Measurements from ENCODE around the gene PPP2R3B. TPM values are rescaled to one million over a fixed set of nuclear protein-coding genes. Genes with fewer than 3 reads are reported as not detected.

Gene PPP2R3B
- total RNA-seq, 1 experiment from 2014 or later, result 19.1 TPM

DNA sequence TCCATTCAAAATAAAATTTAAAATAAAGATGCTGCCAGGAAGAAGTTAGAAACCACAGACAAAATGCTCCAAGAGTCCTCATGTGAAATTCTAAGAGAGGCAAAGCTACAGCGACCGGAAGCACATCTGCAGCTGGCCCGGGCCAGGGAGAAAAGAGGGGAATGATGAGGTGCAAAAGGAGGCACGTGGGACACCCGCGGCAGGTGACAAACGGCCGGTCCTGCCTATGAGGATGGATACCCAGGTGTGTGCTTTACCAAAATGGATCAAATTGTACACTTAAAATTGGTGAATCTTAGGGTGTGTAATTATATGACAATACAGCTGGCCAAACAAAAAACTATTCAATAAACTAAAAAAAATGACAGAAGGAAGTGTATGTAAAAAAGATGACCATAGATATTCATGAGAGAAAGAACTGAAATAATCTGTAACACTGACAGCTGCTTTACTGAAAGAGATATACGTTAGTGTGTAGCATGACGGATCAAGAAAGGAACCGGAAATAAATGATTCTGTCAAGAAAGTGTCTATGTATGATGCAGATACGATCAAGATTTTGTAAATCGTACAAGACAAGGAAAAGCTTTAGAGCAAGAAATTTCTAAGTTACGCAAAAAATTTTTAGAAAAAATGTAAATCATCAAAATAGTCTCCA is 29.5 kb downstream of the PPP2R3B start:
- no peak overlapping the region for H3K9ac ChIP-seq (ENCODE audit: low read length)
- ChIA-PET RAD21 (ENCODE audit: low non-redundant PET in 1 of 2, low total read pairs in 2 of 2, uncharacterized antibody in 2 of 2, unreplicated experiment in 2 of 2) (no interaction called here), CTCF (no interaction called here), POLR2A (no interaction called here)
- ATAC-seq (no peak), DNase-seq (ENCODE audit: low read depth, low spot score) (no peak)
- H3K27me3 ChIP-seq (ENCODE audit: insufficient read depth, low read length), result no peaks in the 10 kb centered on the region
- no peaks in the 10 kb centered on the region for H3K9me3 ChIP-seq (ENCODE audit: control insufficient read depth in 1 of 2, insufficient read depth in 1 of 2, low read depth in 1 of 2, low read length in 2 of 2)
- H3K4me1 ChIP-seq (ENCODE audit: control insufficient read depth in 1 of 2, insufficient read depth in 2 of 2, low read length in 2 of 2), result no peaks in the 10 kb centered on the region
- no peaks in the 10 kb centered on the region for H3K79me2 ChIP-seq (ENCODE audit: insufficient read depth, low read length)
- TF ChIP-seq POLR2A (IDR thresholded peaks at IDR 0.05; ENCODE audit: borderline replicate concordance, extremely low read depth, insufficient read depth, insufficient read length) (no peak), POLR2AphosphoS5 (IDR thresholded peaks at IDR 0.05; ENCODE audit: low read depth, low read length) (no peak), JUND (IDR thresholded peaks at IDR 0.05) (no peak)
- TF ChIP-seq, protein P1, sequence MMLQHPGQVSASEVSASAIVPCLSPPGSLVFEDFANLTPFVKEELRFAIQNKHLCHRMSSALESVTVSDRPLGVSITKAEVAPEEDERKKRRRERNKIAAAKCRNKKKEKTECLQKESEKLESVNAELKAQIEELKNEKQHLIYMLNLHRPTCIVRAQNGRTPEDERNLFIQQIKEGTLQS (IDR thresholded peaks at IDR 0.05), result no peak
- TF ChIP-seq, protein P2, sequence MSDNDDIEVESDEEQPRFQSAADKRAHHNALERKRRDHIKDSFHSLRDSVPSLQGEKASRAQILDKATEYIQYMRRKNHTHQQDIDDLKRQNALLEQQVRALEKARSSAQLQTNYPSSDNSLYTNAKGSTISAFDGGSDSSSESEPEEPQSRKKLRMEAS (IDR thresholded peaks at IDR 0.05), result no peak
- H3K27ac ChIP-seq (ENCODE audit: low read depth, low read length), result no peak overlapping the region
- intact Hi-C loops (cut with micrococcal nuclease), result no loop called here
- H3K36me3 ChIP-seq (ENCODE audit: control insufficient read depth in 1 of 2, insufficient read depth in 2 of 2, low read length in 2 of 2), result 0 out of 4 replicates have a peak, but pooled peaks cover 0 to 4% of the 10 kb centered on the region in 2 experiments
- no TSS peak for BruUV-seq (replicated peaks)
- H2AFZ ChIP-seq (ENCODE audit: low read depth, low read length, poor library complexity, severe bottlenecking), result no peak overlapping the region
- no peaks in the 10 kb centered on the region for H4K20me1 ChIP-seq (ENCODE audit: insufficient read depth)
- no peak overlapping the region for H3K4me3 ChIP-seq (replicated peaks in 1 of 2; ENCODE audit: low read depth in 1 of 2, low read length in 2 of 2)
- H3K9me2 ChIP-seq (ENCODE audit: insufficient read depth), result no peaks in the 10 kb centered on the region
- no peak overlapping the region for H3K4me2 ChIP-seq (ENCODE audit: low read length)

DNA sequence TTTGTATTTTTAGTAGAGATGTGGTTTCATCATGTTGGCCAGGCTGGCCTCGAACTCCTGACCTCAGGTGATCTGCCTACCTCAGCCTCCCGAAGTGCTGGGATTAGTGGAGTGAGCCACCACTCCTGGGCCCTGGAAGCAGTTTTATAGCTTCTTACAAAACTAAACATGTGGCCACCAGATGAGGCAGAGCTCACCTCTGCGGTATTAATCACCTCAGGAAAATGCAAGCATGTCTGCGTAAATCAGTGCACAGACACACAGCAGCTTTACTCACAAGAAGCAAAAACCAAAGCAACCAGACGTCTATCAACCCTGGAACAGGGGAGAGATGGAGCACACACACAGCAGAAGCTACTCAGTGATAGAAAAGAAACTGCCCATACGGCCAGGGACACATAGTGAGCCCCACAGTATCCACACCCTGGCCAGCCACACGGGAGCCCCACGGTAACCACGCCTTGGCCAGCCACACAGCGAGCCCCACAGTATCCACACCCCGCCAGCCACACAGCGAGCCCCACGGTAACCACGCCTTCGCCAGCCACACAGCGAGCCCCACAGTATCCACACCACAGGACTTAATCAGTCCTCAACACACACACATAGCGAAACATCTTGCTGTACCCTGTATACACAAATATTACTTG is 30.2 kb downstream of the PPP2R3B start:
- Histone ChIP-seq H3K4me1 (ENCODE audit: control insufficient read depth in 1 of 2, insufficient read depth in 2 of 2, low read length in 2 of 2) (no peaks in the 10 kb centered on the region), H3K9ac (ENCODE audit: low read length) (no peak overlapping the region), H3K9me3 (ENCODE audit: control insufficient read depth in 1 of 2, insufficient read depth in 1 of 2, low read depth in 1 of 2, low read length in 2 of 2) (no peaks in the 10 kb centered on the region), H3K79me2 (ENCODE audit: insufficient read depth, low read length) (no peaks in the 10 kb centered on the region), H2AFZ (ENCODE audit: low read depth, low read length, poor library complexity, severe bottlenecking) (no peak overlapping the region), H3K4me2 (ENCODE audit: low read length) (no peak overlapping the region), H4K20me1 (ENCODE audit: insufficient read depth) (no peaks in the 10 kb centered on the region), H3K36me3 (ENCODE audit: control insufficient read depth in 1 of 2, insufficient read depth in 2 of 2, low read length in 2 of 2) (0 out of 4 replicates have a peak, but pooled peaks cover 0 to 4% of the 10 kb centered on the region in 2 experiments), H3K27me3 (ENCODE audit: insufficient read depth, low read length) (no peaks in the 10 kb centered on the region), H3K27ac (ENCODE audit: low read depth, low read length) (no peak overlapping the region), H3K9me2 (ENCODE audit: insufficient read depth) (no peaks in the 10 kb centered on the region), H3K4me3 (replicated peaks in 1 of 2; ENCODE audit: low read depth in 1 of 2, low read length in 2 of 2) (no peak overlapping the region)
- CTCF ChIA-PET, result no interaction called here
- BruUV-seq (replicated peaks), result no TSS peak
- DNase-seq (ENCODE audit: low read depth, low spot score) (no peak), ATAC-seq (no peak)
- POLR2A ChIA-PET, result no interaction called here
- intact Hi-C loops (cut with micrococcal nuclease), result no loop called here
- RAD21 ChIA-PET (ENCODE audit: low non-redundant PET in 1 of 2, low total read pairs in 2 of 2, uncharacterized antibody in 2 of 2, unreplicated experiment in 2 of 2), result no interaction called here
- TF ChIP-seq, protein P3, sequence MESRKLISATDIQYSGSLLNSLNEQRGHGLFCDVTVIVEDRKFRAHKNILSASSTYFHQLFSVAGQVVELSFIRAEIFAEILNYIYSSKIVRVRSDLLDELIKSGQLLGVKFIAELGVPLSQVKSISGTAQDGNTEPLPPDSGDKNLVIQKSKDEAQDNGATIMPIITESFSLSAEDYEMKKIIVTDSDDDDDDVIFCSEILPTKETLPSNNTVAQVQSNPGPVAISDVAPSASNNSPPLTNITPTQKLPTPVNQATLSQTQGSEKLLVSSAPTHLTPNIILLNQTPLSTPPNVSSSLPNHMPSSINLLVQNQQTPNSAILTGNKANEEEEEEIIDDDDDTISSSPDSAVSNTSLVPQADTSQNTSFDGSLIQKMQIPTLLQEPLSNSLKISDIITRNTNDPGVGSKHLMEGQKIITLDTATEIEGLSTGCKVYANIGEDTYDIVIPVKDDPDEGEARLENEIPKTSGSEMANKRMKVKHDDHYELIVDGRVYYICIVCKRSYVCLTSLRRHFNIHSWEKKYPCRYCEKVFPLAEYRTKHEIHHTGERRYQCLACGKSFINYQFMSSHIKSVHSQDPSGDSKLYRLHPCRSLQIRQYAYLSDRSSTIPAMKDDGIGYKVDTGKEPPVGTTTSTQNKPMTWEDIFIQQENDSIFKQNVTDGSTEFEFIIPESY (IDR thresholded peaks at IDR 0.05; ENCODE audit: extremely low read depth, insufficient replicate concordance, low read length), result no peak
- TF ChIP-seq, protein P1 (IDR thresholded peaks at IDR 0.05), result no peak
- TF ChIP-seq ZFX (IDR thresholded peaks at IDR 0.05) (no peak), EZH2phosphoT487 (IDR thresholded peaks at IDR 0.05; ENCODE audit: borderline replicate concordance) (no peak), TCF7L2 (IDR thresholded peaks at IDR 0.05; ENCODE audit: borderline replicate concordance, extremely low read depth, insufficient read depth, insufficient read length) (no peak), ZNF274 (IDR thresholded peaks at IDR 0.05; ENCODE audit: low read depth, low read length) (no peak), CBX3 (IDR thresholded peaks at IDR 0.05; ENCODE audit: low read depth) (no peak), SP1 (IDR thresholded peaks at IDR 0.05; ENCODE audit: low read depth) (no peak), JUND (IDR thresholded peaks at IDR 0.05) (no peak)
- TF ChIP-seq, protein P4, sequence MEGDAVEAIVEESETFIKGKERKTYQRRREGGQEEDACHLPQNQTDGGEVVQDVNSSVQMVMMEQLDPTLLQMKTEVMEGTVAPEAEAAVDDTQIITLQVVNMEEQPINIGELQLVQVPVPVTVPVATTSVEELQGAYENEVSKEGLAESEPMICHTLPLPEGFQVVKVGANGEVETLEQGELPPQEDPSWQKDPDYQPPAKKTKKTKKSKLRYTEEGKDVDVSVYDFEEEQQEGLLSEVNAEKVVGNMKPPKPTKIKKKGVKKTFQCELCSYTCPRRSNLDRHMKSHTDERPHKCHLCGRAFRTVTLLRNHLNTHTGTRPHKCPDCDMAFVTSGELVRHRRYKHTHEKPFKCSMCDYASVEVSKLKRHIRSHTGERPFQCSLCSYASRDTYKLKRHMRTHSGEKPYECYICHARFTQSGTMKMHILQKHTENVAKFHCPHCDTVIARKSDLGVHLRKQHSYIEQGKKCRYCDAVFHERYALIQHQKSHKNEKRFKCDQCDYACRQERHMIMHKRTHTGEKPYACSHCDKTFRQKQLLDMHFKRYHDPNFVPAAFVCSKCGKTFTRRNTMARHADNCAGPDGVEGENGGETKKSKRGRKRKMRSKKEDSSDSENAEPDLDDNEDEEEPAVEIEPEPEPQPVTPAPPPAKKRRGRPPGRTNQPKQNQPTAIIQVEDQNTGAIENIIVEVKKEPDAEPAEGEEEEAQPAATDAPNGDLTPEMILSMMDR (IDR thresholded peaks at IDR 0.05 in 2 of 3, conservative IDR thresholded peaks at IDR 0.05 in 1 of 3; ENCODE audit: borderline replicate concordance in 1 of 3, insufficient read depth in 1 of 3, low read depth in 2 of 3, low read length in 2 of 3), result no peak
- TF ChIP-seq, protein P2 (IDR thresholded peaks at IDR 0.05), result no peak

Measured in HCT116 (cell line).